Left ventricle myocardium inferior (tissue), 1 donor: Measurements from ENCODE around the gene DOHH. TPM values are rescaled to one million over a fixed set of nuclear protein-coding genes. Genes with fewer than 3 reads are reported as not detected.

Experiments
- DNase-seq: peaks from one replicate; pipeline ENCODE4 v3.0.0-alpha.2; 2020
- H3K27ac ChIP-seq: fragments of 200-600 bp; replicated peaks from 2 replicates; pipeline ENCODE4 v1.8.0; 2021
- H3K27me3 ChIP-seq: fragments of 200-600 bp; 2 replicates; pipeline ENCODE4 v1.8.0; 2021; ENCODE audit warnings: low read depth
- H3K36me3 ChIP-seq: fragments of 200-600 bp; 2 replicates; pipeline ENCODE4 v1.8.0; 2021
- H3K4me1 ChIP-seq: fragments of 200-600 bp; 2 replicates; pipeline ENCODE4 v1.8.0; 2021
- H3K4me3 ChIP-seq: fragments of 200-600 bp; 2 replicates; pipeline ENCODE4 v1.8.0; 2021; ENCODE audit warnings: mild to moderate bottlenecking, moderate library complexity
- H3K9me3 ChIP-seq: fragments of 200-600 bp; replicated peaks from 2 replicates; pipeline ENCODE4 v1.8.0; 2021
- CTCF ChIP-seq: fragments of 200-600 bp; IDR thresholded peaks from 2 replicates; pipeline ENCODE4 v1.8.0; 2021; ENCODE audit warnings: antibody characterized with exemption, mild to moderate bottlenecking, borderline replicate concordance
- intact Hi-C: fragments of 100-400 bp; cut with micrococcal nuclease; formaldehyde crosslinking; loops from one replicate; pipeline ENCODE4 v1.11.0; 2022
- total RNA-seq: library from RNA; stranded (reverse); fragmentation: NEBNext Ultra II Directional; extraction: Animal tissue kit (Norgen Biotek cat#: 25700); gene quantifications from one replicate; pipeline ENCODE4 v1.2.1, GENCODE V29; 2021
- donor health status: DM: no; HTN: yes; CAD: no; lungs with severe emphysema.

The DOHH gene
- total RNA-seq, 1 donor from 2014 or later, result 11.1 TPM

- no peaks in the 10 kb centered on the region for H3K27me3 ChIP-seq
- peaks cover 56% of the 10 kb centered on the region for H3K4me1 ChIP-seq
- peak overlapping the region; percentile 89 for H3K27ac ChIP-seq
- H3K36me3 ChIP-seq, result peaks cover 14% of the 10 kb centered on the region
- no peak for DNase-seq
- no peak for TF ChIP-seq CTCF
- intact Hi-C loops, result no loop called here
- H3K9me3 ChIP-seq, result no peaks in the 10 kb centered on the region
- peak overlapping the region; percentile 99 for H3K4me3 ChIP-seq
Observed at GRCh38 chr19:3507371-3508120, 7.1 kb upstream of the DOHH start.

GRCh38 chr19:3506384-3507340, 6.2 kb upstream of the DOHH start:
- peak overlapping the region; percentile 89 for H3K27ac ChIP-seq

DNA sequence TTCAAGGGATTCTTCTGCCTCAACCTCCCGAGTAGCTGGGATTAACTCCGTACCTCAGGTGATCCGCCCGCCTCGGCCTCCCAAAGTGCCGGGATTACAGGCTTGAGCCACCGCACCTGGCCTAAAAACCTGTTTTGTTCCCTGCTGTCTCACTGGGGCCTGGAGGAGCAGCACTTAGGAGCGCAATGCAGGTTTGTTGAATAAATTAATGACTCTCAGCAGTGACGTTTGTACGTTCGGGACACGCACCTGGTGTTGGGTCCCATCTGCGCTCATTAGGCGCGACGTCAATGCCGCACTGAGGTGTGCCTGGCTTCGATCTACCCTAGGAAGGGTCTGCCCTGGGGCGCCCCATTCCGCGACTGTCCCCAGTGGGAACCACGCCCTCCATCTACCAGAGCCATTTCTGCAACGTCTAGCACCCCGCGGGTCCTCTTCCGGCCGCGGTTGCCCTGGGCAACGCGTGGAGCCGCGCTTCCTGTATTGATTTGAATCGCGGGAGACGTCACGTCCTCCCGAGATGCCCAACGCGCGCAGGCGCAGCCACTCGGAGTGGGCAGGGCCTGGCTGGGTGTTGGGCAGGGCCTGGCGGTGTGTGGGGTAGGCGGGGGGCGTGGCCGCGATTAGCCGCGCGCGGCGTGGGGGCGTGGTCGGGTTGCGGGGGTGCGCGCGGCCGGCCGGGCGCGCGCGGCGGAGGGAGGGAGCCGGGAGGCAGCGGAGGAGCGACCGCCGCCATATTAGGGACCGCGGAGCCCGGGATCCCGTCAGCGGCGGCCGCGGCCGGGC, 5.3 kb upstream of the DOHH start, which contains the start of gene FZR1:
Gene FZR1, plus strand, starts transcription at position 714 of the 786 bp plus-strand sequence. CDS start 16,679 bp downstream, outside the sequence.
- peaks cover 42% of the 10 kb centered on the region for H3K4me1 ChIP-seq
- H3K9me3 ChIP-seq, result no peaks in the 10 kb centered on the region
- intact Hi-C loops, result no loop called here
- peaks cover 7% of the 10 kb centered on the region for H3K36me3 ChIP-seq
- peak within 1 kb of the TSS; percentile 99 for H3K4me3 ChIP-seq
- no peak for TF ChIP-seq CTCF
- peak; percentile 99 for DNase-seq
- H3K27me3 ChIP-seq, result no peaks in the 10 kb centered on the region
- H3K27ac ChIP-seq, result peak within 1 kb of the TSS; percentile 89

More at GRCh38 chr19:3506384-3507340, 6.2 kb upstream of the DOHH start:
- Histone ChIP-seq H3K36me3 (peaks cover 14% of the 10 kb centered on the region), H3K27me3 (no peaks in the 10 kb centered on the region), H3K9me3 (no peaks in the 10 kb centered on the region), H3K4me1 (peaks cover 47% of the 10 kb centered on the region), H3K4me3 (peak overlapping the region; percentile 99)
- DNase-seq, result peak; percentile 42
- intact Hi-C loops, result no loop called here
- TF ChIP-seq CTCF, result no peak

DNA sequence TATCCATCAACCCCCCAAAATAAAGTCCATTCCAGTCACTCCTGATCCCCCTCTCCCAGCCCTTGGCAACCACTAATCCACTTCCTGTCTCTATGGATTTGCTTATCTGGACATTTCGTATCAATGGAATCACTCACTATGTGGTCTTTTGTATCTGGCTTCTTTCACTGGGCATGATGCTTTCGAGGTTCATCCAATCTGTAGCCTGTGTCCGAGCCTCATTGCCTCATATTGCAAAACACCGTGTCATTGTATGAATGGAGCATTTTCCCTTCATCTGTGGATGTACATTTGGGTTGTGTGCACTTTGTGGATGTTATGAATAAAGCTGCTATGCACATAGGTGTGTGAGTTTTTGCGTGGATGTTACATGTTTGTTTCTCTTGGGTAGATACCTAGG, 4.3 kb upstream of the DOHH start:
- intact Hi-C loops, result no loop called here
- Histone ChIP-seq H3K4me3 (no peak overlapping the region), H3K9me3 (no peaks in the 10 kb centered on the region), H3K36me3 (no peaks in the 10 kb centered on the region), H3K27ac (no peak overlapping the region), H3K4me1 (peaks cover 47% of the 10 kb centered on the region), H3K27me3 (no peaks in the 10 kb centered on the region)
- TF ChIP-seq CTCF, result no peak
- no peak for DNase-seq

GRCh38 chr19:3503036-3503572, 2.6 kb upstream of the DOHH start:
- no peak overlapping the region for H3K27ac ChIP-seq
- peaks cover 51% of the 10 kb centered on the region for H3K4me1 ChIP-seq
- intact Hi-C loops, result no loop called here
- TF ChIP-seq CTCF, result no peak
- DNase-seq, result no peak
- no peaks in the 10 kb centered on the region for H3K36me3 ChIP-seq
- H3K9me3 ChIP-seq, result no peaks in the 10 kb centered on the region
- H3K27me3 ChIP-seq, result no peaks in the 10 kb centered on the region
- H3K4me3 ChIP-seq, result no peak overlapping the region
